SHP77 (cell line): Measurements from ENCODE around the gene PIK3IP1.
"Not testable (repeated sequence)": the region's sequence is repeated elsewhere in the genome, so short reads cannot be mapped to it uniquely, and the experiment has no call there.

Experiments
- DNase-seq, 2 experiments: peaks; one replicate each; lab custom pipeline; 2025; lab: John Stamatoyannopoulos, UW

The PIK3IP1 gene

GRCh38 chr22:31248965-31249958 is 43.0 kb downstream of the PIK3IP1 start:
- DNase-seq: no peak

- DNase-seq: no peak
Observed at GRCh38 chr22:31248138-31248745, 44.0 kb downstream of the PIK3IP1 start.

GRCh38 chr22:31247726-31248125 is 44.6 kb downstream of the PIK3IP1 start:
- DNase-seq: no peak

- DNase-seq: no peak
Observed at GRCh38 chr22:31246687-31247086, 45.6 kb downstream of the PIK3IP1 start.

- DNase-seq: not testable (repeated sequence)
Observed at GRCh38 chr22:31245998-31246397, 46.3 kb downstream of the PIK3IP1 start.

GRCh38 chr22:31244943-31245451 is 47.3 kb downstream of the PIK3IP1 start:
- DNase-seq: no peak

- no peak for DNase-seq
Observed at GRCh38 chr22:31244046-31244942, 48.0 kb downstream of the PIK3IP1 start.

GRCh38 chr22:31243339-31244045 is 48.8 kb downstream of the PIK3IP1 start:
- no peak for DNase-seq

- DNase-seq: no peak
Observed at GRCh38 chr22:31241936-31242335, 50.4 kb downstream of the PIK3IP1 start.

- no peak for DNase-seq
Observed at GRCh38 chr22:31241200-31241599, 51.1 kb downstream of the PIK3IP1 start.

GRCh38 chr22:31239771-31240370 is 52.4 kb downstream of the PIK3IP1 start:
- DNase-seq: no peak

GRCh38 chr22:31238057-31238456 is 54.2 kb downstream of the PIK3IP1 start:
- no peak for DNase-seq

- DNase-seq: not testable (repeated sequence)
Observed at GRCh38 chr22:31236044-31236443, 56.2 kb downstream of the PIK3IP1 start.

- DNase-seq: no peak
Observed at GRCh38 chr22:31235081-31235480, 57.2 kb downstream of the PIK3IP1 start.

GRCh38 chr22:31233001-31233400 is 59.3 kb downstream of the PIK3IP1 start:
- DNase-seq: no peak
